ENCODE data around the gene ATN1.
A peak's percentile ranks its signal among the peaks of the same experiment; 100 is the strongest.
"Not testable (repeated sequence)": the region's sequence is repeated elsewhere in the genome, so short reads cannot be mapped to it uniquely, and the experiment has no call there.

ATN1 gene

GRCh38 chr12:6889775-6890573 lies 37.8 kb upstream of the ATN1 start:
- H3K4me1 ChIP-seq (ENCODE audit: control insufficient read depth, insufficient read depth, low read length); H3K4me3 ChIP-seq (ENCODE audit: low read depth, low read length); H3K36me3 ChIP-seq (ENCODE audit: control insufficient read depth in 2 of 2, insufficient read depth in 1 of 2, low read length in 2 of 2); H3K9me3 ChIP-seq (ENCODE audit: control insufficient read depth, insufficient read depth, low read depth, low read length): not testable (repeated sequence)
- CTCF ChIA-PET = interaction anchor here (0.7 kb wide), 2 partner anchors 38 to 351 kb away, joined by 3 read pairs; partner anchors contain the start of gene USP5
- peak; percentile 81; the same call in 1 of the 2 replicates for TF ChIP-seq ZNF121 (tag by site-specific recombination; IDR thresholded peaks at IDR 0.05)
- POLR2A ChIA-PET = interaction anchor here (0.7 kb wide), 1 partner anchor 17 kb away, joined by 3 read pairs; the partner anchor contains the start of gene SPSB2
- H3K27ac ChIP-seq (ENCODE audit: extremely low read depth, low read depth, low read length) = peak overlapping the region; percentile 78; the same call in 1 of the 2 replicates

- CTCF ChIA-PET = interaction anchor here (0.6 to 2.4 kb wide), 23 partner anchors 10 to 202 kb away, joined by 3 to 35 read pairs (median 5); partner anchors contain the start of genes C12orf57, RNU7-1, SPSB2 and TPI1
- Histone ChIP-seq H3K4me1 (ENCODE audit: control insufficient read depth, insufficient read depth, low read length) (no peaks in the 10 kb centered on the region), H3K27ac (ENCODE audit: extremely low read depth, low read depth, low read length) (peak overlapping the region; percentile 78), H3K36me3 (ENCODE audit: control insufficient read depth in 2 of 2, insufficient read depth in 1 of 2, low read length in 2 of 2) (no peaks in the 10 kb centered on the region), H3K9me3 (ENCODE audit: control insufficient read depth, insufficient read depth, low read depth, low read length) (no peaks in the 10 kb centered on the region), H3K4me3 (ENCODE audit: low read depth, low read length) (peak overlapping the region; percentile 30)
- POLR2A ChIA-PET = interaction anchor here (0.6 to 2.8 kb wide), 21 partner anchors 9 to 281 kb away, joined by 3 to 56 read pairs (median 6); partner anchors contain the start of genes C12orf57, CDCA3, ENO2 and LRRC23
- no peak for TF ChIP-seq ZNF292 (tag by site-specific recombination; IDR thresholded peaks at IDR 0.05; ENCODE audit: borderline replicate concordance, low read depth)
- TF ChIP-seq ZNF513 (tag by site-specific recombination; IDR thresholded peaks at IDR 0.05) = no peak
- TF ChIP-seq KLF1 (tag by site-specific recombination; IDR thresholded peaks at IDR 0.05) = peak; percentile 87
- peak; percentile 71 for TF ChIP-seq KLF17 (tag by site-specific recombination; IDR thresholded peaks at IDR 0.05)
- peak; percentile 19; the same call in 1 of the 2 replicates for TF ChIP-seq ZNF639 (tag by site-specific recombination; IDR thresholded peaks at IDR 0.05)
- peak; percentile 70; the same call in 1 of the 2 replicates for TF ChIP-seq ZBTB44 (tag by site-specific recombination; IDR thresholded peaks at IDR 0.05)
- no peak for TF ChIP-seq ZNF704 (tag by site-specific recombination; IDR thresholded peaks at IDR 0.05)
- peak; percentile 11 for TF ChIP-seq ZNF394 (tag by site-specific recombination; IDR thresholded peaks at IDR 0.05; ENCODE audit: borderline replicate concordance)
- peak; percentile 85 for TF ChIP-seq KLF8 (tag by site-specific recombination; IDR thresholded peaks at IDR 0.05)
- TF ChIP-seq MZF1 (tag by site-specific recombination; IDR thresholded peaks at IDR 0.05; ENCODE audit: borderline replicate concordance) = no peak
- 0 out of 2 replicates have a peak, but pooled peaks have one; percentile 15 for TF ChIP-seq PRDM6 (tag by site-specific recombination; IDR thresholded peaks at IDR 0.05)
- no peak for TF ChIP-seq ZNF707 (tag by site-specific recombination; IDR thresholded peaks at IDR 0.05)
- no peak for TF ChIP-seq ZNF624 (tag by site-specific recombination; IDR thresholded peaks at IDR 0.05)
- no peak for TF ChIP-seq ZNF184 (tag by site-specific recombination; IDR thresholded peaks at IDR 0.05)
- TF ChIP-seq ZNF350 (tag by site-specific recombination; IDR thresholded peaks at IDR 0.05) = no peak
- peak; percentile 48; the same call in 1 of the 2 replicates for TF ChIP-seq ZNF501 (tag by site-specific recombination; IDR thresholded peaks at IDR 0.05)
- TF ChIP-seq ZNF280D (tag by site-specific recombination; IDR thresholded peaks at IDR 0.05) = 0 out of 2 replicates have a peak, but pooled peaks have one; percentile 58
Observed at GRCh38 chr12:6890789-6891645, 36.7 kb upstream of the ATN1 start.
